VCaP (cell line): Measurements from ENCODE around the gene PPM1A.
"Not testable (repeated sequence)": the region's sequence is repeated elsewhere in the genome, so short reads cannot be mapped to it uniquely, and the experiment has no call there.

Experiments
- H3K27ac ChIP-seq: fragments of 450-650 bp; 2 replicates; pipeline ENCODE4 v1.5.1; 2017
- TF ChIP-seq, protein P1 (sequence below): fragments of 450-650 bp; conservative IDR thresholded peaks from 2 replicates; pipeline ENCODE4 v1.5.1; 2017; ENCODE audit warnings: mild to moderate bottlenecking, moderate library complexity

Gene PPM1A

GRCh38 chr14:60303745-60304144 is 54.7 kb downstream of the PPM1A start:
- H3K27ac ChIP-seq: no peak overlapping the region
- TF ChIP-seq, protein P1, sequence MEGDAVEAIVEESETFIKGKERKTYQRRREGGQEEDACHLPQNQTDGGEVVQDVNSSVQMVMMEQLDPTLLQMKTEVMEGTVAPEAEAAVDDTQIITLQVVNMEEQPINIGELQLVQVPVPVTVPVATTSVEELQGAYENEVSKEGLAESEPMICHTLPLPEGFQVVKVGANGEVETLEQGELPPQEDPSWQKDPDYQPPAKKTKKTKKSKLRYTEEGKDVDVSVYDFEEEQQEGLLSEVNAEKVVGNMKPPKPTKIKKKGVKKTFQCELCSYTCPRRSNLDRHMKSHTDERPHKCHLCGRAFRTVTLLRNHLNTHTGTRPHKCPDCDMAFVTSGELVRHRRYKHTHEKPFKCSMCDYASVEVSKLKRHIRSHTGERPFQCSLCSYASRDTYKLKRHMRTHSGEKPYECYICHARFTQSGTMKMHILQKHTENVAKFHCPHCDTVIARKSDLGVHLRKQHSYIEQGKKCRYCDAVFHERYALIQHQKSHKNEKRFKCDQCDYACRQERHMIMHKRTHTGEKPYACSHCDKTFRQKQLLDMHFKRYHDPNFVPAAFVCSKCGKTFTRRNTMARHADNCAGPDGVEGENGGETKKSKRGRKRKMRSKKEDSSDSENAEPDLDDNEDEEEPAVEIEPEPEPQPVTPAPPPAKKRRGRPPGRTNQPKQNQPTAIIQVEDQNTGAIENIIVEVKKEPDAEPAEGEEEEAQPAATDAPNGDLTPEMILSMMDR: no peak

- TF ChIP-seq, protein P1: no peak
- H3K27ac ChIP-seq: no peak overlapping the region
Measured at GRCh38 chr14:60304509-60304908, 55.5 kb downstream of the PPM1A start.

- H3K27ac ChIP-seq: no peak overlapping the region
- TF ChIP-seq, protein P1: no peak
Measured at GRCh38 chr14:60309867-60310552, 61.0 kb downstream of the PPM1A start.

- no peak overlapping the region for H3K27ac ChIP-seq
- TF ChIP-seq, protein P1: no peak
Measured at GRCh38 chr14:60311417-60311816, 62.4 kb downstream of the PPM1A start.

DNA sequence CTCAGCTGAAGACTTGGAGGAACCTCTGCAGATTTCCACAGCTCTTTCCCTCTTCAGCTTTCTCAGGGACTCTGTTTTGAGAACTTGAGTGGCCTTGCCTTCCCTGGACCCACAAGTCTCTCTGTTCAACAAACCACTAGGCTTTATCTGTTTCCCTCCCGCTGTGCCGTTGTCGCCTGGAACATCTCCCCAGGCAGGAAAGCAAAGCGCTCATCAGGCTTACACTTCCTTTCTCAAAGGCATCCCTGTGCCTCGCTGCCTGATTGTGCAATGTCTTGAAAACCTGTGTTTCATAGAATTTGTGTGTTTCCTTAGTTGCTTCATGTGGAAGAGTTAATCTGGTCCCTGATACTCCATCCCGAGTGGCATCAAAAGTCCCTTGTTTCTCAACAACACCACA is 64.1 kb downstream of the PPM1A start:
- TF ChIP-seq, protein P1: no peak
- H3K27ac ChIP-seq: no peak overlapping the region

- no peak overlapping the region for H3K27ac ChIP-seq
- TF ChIP-seq, protein P1: no peak
Measured at GRCh38 chr14:60315196-60315990, 66.4 kb downstream of the PPM1A start.

DNA sequence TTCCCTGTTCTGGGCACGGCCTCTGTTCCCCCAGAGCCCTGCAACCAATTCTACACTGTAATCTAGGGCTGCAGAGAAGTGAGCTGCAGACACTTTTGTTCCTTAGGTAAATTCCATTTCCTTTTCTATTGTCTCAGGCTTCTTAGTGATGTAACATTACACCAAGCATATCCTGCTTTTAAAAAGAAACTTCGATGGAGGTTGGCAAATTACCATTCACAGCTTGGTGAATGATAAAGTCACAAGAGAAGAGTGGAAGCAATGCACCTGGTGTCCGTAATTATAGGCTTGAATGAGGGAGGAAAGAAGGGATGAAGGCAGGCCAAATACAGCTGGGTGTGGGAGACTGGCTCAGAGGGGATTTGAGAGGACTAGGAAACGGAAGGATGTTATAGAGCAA is 68.6 kb downstream of the PPM1A start:
- TF ChIP-seq, protein P1: no peak
- no peak overlapping the region for H3K27ac ChIP-seq

DNA sequence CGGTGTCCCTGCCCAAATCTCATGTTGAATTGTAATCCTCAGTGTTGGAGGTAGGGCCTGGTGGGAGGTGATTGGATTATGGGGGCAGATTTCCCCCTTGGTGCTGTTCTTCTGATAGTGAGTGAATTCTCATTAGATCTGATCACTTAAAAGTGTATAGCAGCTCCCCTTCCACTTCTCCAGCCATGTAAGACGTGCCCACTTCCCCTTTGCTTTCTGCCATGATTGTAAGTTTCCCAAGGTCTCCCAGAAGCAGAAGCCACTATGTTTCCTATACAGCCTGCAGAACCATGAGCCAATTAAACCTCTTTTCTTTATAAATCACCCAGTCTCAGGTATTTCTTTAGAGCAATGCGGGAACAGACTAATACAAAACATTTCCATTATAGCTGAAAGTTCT is 71.8 kb downstream of the PPM1A start:
- not testable (repeated sequence) for H3K27ac ChIP-seq
